GM12892 (cell line): Measurements from ENCODE around the gene RNU11.

ENCODE experiments used
- POLR2A ChIP-seq: IDR thresholded peaks from 2 replicates; pipeline ENCODE4 v1.6.1; 2011; ENCODE audit warnings: low read depth, low read length, control low read depth
- POLR2AphosphoS5 ChIP-seq: IDR thresholded peaks from 2 replicates; pipeline ENCODE4 v1.6.1; 2011; ENCODE audit warnings: low read depth, low read length, control low read depth
- TAF1 ChIP-seq: IDR thresholded peaks from 2 replicates; pipeline ENCODE4 v1.6.1; 2011; ENCODE audit warnings: low read depth, mild to moderate bottlenecking, control low read depth, low read length, borderline replicate concordance

DNA sequence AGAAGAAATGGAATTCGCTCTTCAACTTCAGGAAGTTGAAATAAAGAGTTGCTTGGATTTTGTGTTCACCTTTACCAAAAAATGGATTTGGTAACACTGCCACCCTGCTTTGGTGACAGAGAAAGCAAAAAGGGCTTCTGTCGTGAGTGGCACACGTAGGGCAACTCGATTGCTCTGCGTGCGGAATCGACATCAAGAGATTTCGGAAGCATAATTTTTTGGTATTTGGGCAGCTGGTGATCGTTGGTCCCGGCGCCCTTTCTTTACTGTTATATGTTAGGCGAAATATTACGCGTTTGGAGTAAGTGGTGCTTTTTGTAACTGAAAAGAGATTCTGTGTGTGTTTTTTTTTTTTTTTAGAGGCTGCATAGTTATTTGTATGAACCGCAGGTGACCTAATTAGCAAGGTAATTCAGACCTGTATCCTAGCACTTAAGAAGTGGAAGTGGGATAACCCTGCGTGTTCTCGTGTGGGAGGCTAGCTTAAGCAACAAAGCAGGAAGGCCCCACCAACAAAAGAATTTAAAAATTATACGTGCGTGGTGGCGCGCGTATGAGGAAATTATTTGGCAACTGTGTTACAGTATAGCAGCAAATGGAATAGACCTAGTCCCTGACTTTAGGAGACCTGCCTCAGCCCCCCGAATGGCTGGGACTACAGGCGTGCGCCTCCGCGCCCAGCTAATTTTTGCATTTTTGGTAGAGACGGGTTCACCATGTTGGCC, at the start of gene RNU11:
- TF ChIP-seq TAF1: peak; percentile 78
- TF ChIP-seq POLR2AphosphoS5: peak; percentile 100
- TF ChIP-seq POLR2A: peak; percentile 100
